ENCODE results near the gene LTBP4. TPM values are rescaled to one million over a fixed set of nuclear protein-coding genes. Genes with fewer than 3 reads are reported as not detected.

LTBP4 gene
- total and polyA plus RNA-seq, 2 donors (not counting 3 experiments of a cell fraction or from before 2014, with no cell fraction given): 25.9 to 38.0 TPM

DNA sequence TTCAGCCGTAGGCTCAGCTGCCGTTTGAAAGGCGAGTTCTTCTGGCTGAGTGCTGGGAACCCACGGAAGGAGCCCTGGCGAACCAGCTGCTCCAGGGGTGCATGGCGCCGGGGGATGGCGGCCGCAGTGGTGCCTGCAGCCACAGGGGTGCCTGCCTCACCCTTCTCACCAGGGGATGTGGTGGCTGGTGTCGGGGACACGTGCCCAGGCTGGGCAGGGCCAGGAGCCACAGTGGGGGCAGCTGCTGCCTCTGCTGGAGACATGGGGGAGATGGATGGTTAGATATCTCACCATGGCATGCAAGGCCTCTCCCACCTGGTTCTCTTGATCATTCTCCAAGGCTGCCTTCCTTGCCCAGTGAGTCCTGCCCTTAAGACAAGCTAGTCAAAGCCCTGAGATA is 72.2 kb downstream of the LTBP4 start:
- intact Hi-C loops (cut with micrococcal nuclease) (no loop called here), dilution Hi-C loops (cut with MboI; ENCODE audit: extremely low pct_ligation_motif_present, low sequenced_read_pairs) (no loop called here)
- POLR2A ChIA-PET: no interaction called here
- CTCF ChIA-PET: interaction anchor here (1.7 kb wide), 1 partner anchor 10 kb away, joined by 6 read pairs; no protein-coding TSS in a partner anchor
- H3K36me3 ChIP-seq (ENCODE audit: control insufficient read depth in 2 of 2, extremely low read depth in 1 of 2, insufficient read depth in 2 of 2, low read length in 2 of 2): peaks cover 28 to 60% of the 10 kb centered on the region in 2 experiments
- no peaks in the 10 kb centered on the region for H3K79me2 ChIP-seq (ENCODE audit: control insufficient read depth, insufficient read depth, low read length)
- no peak for FAIRE-seq
- no peak overlapping the region for H3K9ac ChIP-seq (replicated peaks; ENCODE audit: extremely low read depth, insufficient read depth, low read length)
- H4K20me1 ChIP-seq (replicated peaks; ENCODE audit: control insufficient read depth, extremely low read depth, insufficient read depth, low read length): no peaks in the 10 kb centered on the region
- TF ChIP-seq, protein P1, sequence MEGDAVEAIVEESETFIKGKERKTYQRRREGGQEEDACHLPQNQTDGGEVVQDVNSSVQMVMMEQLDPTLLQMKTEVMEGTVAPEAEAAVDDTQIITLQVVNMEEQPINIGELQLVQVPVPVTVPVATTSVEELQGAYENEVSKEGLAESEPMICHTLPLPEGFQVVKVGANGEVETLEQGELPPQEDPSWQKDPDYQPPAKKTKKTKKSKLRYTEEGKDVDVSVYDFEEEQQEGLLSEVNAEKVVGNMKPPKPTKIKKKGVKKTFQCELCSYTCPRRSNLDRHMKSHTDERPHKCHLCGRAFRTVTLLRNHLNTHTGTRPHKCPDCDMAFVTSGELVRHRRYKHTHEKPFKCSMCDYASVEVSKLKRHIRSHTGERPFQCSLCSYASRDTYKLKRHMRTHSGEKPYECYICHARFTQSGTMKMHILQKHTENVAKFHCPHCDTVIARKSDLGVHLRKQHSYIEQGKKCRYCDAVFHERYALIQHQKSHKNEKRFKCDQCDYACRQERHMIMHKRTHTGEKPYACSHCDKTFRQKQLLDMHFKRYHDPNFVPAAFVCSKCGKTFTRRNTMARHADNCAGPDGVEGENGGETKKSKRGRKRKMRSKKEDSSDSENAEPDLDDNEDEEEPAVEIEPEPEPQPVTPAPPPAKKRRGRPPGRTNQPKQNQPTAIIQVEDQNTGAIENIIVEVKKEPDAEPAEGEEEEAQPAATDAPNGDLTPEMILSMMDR (IDR thresholded peaks at IDR 0.05; ENCODE audit: extremely low read depth in 1 of 2, insufficient read depth in 1 of 2, low read depth in 1 of 2, low read length in 2 of 2): no peak
- TF ChIP-seq FOS (IDR thresholded peaks at IDR 0.05; ENCODE audit: borderline replicate concordance, insufficient read depth, low read length) (no peak), GATA2 (IDR thresholded peaks at IDR 0.05; ENCODE audit: insufficient read depth, insufficient read length, low read depth, low read length) (no peak), EZH2 (IDR thresholded peaks at IDR 0.05; ENCODE audit: borderline replicate concordance, low read depth, low read length, severe bottlenecking) (no peak), POLR2A (IDR thresholded peaks at IDR 0.05; ENCODE audit: low read depth, low read length) (no peak), JUN (IDR thresholded peaks at IDR 0.05; ENCODE audit: borderline replicate concordance, insufficient read depth, insufficient read length, low read depth) (no peak), POLR2AphosphoS5 (IDR thresholded peaks at IDR 0.05; ENCODE audit: insufficient read depth, low read depth, low read length) (no peak), MYC (IDR thresholded peaks at IDR 0.05; ENCODE audit: low read depth, low read length) (no peak)
- TF ChIP-seq, protein P2, sequence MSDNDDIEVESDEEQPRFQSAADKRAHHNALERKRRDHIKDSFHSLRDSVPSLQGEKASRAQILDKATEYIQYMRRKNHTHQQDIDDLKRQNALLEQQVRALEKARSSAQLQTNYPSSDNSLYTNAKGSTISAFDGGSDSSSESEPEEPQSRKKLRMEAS (IDR thresholded peaks at IDR 0.05; ENCODE audit: insufficient read depth, insufficient read length): no peak
- no peak overlapping the region for H3K27ac ChIP-seq (ENCODE audit: insufficient read depth, low read depth, low read length)
- no peak overlapping the region for H3K4me3 ChIP-seq (replicated peaks in 1 of 3; ENCODE audit: insufficient read depth in 1 of 3, low read depth in 1 of 3, low read length in 3 of 3)
- no peak for DNase-seq (ENCODE audit: low read depth, low spot score)
- H3K4me2 ChIP-seq (ENCODE audit: insufficient read depth, low read length): no peak overlapping the region
- H3K9me3 ChIP-seq (replicated peaks; ENCODE audit: control insufficient read depth, insufficient read depth, low read length): no peaks in the 10 kb centered on the region
- H3K9me1 ChIP-seq (replicated peaks; ENCODE audit: control insufficient read depth, extremely low read depth, insufficient read depth, low read length): no peaks in the 10 kb centered on the region
- no peaks in the 10 kb centered on the region for H3K27me3 ChIP-seq (ENCODE audit: control insufficient read depth in 2 of 2, insufficient read depth in 2 of 2, low read length in 2 of 2)
- no TSS peak for BruUV-seq (replicated peaks)
- no peaks in the 10 kb centered on the region for H3K4me1 ChIP-seq (ENCODE audit: control insufficient read depth, extremely low read depth, insufficient read depth, low read length)
- H2AFZ ChIP-seq (ENCODE audit: low read depth, low read length): no peak overlapping the region

Data from endothelial cell of umbilical vein (primary cell).